ENCODE results near the gene KCNA3. TPM values are rescaled to one million over a fixed set of nuclear protein-coding genes. Genes with fewer than 3 reads are reported as not detected.

KCNA3 gene
- not detected in 5 replicates for total RNA-seq (2022; extraction: Qiagen RNA extraction; ENCODE audit: low read depth)

DNA sequence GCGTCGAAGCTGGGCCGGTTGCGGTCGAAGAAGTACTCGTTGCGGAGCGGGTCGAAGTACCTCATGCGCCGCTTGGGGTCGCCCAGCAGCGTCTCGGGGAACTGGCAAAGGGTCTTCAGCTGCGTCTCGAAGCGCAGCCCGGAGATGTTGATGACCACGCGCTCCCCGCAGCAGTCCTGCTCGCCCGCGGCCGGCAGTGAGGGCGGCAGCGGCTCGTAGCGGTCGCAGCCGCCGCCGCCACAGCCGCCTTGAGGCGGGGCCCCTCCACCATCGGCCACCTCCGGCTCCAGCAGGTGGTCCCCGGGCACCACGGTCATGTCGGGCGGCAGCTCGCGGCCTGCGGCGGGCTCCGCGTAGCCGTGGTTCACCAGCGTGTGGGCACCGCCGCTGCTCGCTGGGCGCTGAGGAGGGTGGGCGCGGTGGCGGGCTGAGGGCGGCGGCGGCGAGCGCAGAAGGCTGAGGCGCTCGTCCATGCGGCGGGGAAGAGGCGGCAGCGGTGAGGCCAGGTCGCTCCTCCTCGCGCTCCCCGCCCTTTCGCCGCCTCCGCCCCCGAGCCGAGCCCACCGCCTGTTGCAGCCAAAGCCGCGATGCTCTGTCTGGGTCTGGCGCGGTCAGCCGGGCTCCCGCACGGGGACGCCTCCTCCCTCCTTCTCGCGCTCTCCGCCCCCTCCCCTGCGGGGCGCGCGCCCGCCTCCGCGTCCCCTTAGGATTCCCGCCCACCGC lies at the start of gene KCNA3:
KCNA3 (minus strand) TSS at position 604 of the 723 bp plus-strand sequence; CDS start at position 473, 131 bp downstream.

Other genes with a start within 250 kb of the KCNA3 start
- gene PROK1, start 223.8 kb downstream of the KCNA3 start, total RNA-seq (2022; extraction: Qiagen RNA extraction; ENCODE audit: low read depth) = not detected in 5 replicates
- not detected in 5 replicates for gene KCNA10, start 155.8 kb downstream of the KCNA3 start, total RNA-seq (2022; extraction: Qiagen RNA extraction; ENCODE audit: low read depth)
- gene KCNA2, start 68.6 kb downstream of the KCNA3 start, total RNA-seq (2022; extraction: Qiagen RNA extraction; ENCODE audit: low read depth) = 0.01 to 0.05 TPM (median 0.03 TPM) in 3 of 5 replicates, not detected in the others
- 0.05 TPM in 1 of 5 replicates, not detected in the others for gene CD53, start 198.2 kb upstream of the KCNA3 start, total RNA-seq (2022; extraction: Qiagen RNA extraction; ENCODE audit: low read depth)